Gastrocnemius medialis (tissue), 4 donors: ENCODE measurements around the gene MISP. TPM values are rescaled to one million over a fixed set of nuclear protein-coding genes. Genes with fewer than 3 reads are reported as not detected.

Experiments
- ATAC-seq, 2 donors: fragments of 150-250 bp; one replicate each; pipeline ENCODE4 v1.9.1; 2016
- DNase-seq, 2 donors: peaks; one replicate each; pipeline ENCODE4 v3.0.0-alpha.2; 2019
- H3K27ac ChIP-seq, 4 donors: fragments of 200-600 bp; sonication (generic); 1 replicate in 1 of 4; 2 replicates in 3 of 4; pipeline ENCODE4 v1.5.1; 2016 to 2018; ENCODE audit warnings: mild to moderate bottlenecking in 2 of 4, moderate library complexity in 1 of 4
- H3K27me3 ChIP-seq, 3 donors: fragments of 200-600 bp; sonication (generic) in 2 of 3; 1 replicate in 1 of 3; 2 replicates in 2 of 3; pipeline versions ENCODE4 v1.5.1 to v1.6.0; 2016 to 2019; ENCODE audit warnings: mild to moderate bottlenecking in 1 of 3, moderate library complexity in 1 of 3
- H3K36me3 ChIP-seq, 2 donors: fragments of 200-600 bp; sonication (generic) in 1 of 2; one replicate each; pipeline ENCODE4 v1.5.1; 2017 to 2018
- H3K4me1 ChIP-seq, 2 donors: fragments of 200-600 bp; sonication (generic) in 1 of 2; one replicate each; pipeline ENCODE4 v1.5.1; 2016 to 2017; ENCODE audit warnings: mild to moderate bottlenecking in 2 of 2
- H3K4me3 ChIP-seq, 4 donors: fragments of 200-600 bp; sonication (generic) in 3 of 4; 1 replicate in 1 of 4; 2 replicates in 3 of 4; pipeline ENCODE4 v1.5.1; 2016 to 2019; ENCODE audit warnings: mild to moderate bottlenecking in 2 of 4
- H3K9me3 ChIP-seq, 3 donors: fragments of 200-600 bp; sonication (generic) in 2 of 3; 1 replicate in 1 of 3; 2 replicates in 2 of 3; pipeline ENCODE4 v1.5.1; 2016 to 2019
- POLR2A ChIP-seq, 2 donors: fragments of 450-650 bp; IDR thresholded peaks; one replicate each; pipeline ENCODE4 v1.6.1; 2017; ENCODE audit warnings: antibody characterized with exemption in 2 of 2, mild to moderate bottlenecking in 2 of 2, moderate library complexity in 2 of 2
- in situ Hi-C, 4 donors: fragments of 200-750 bp; cut with MboI; loops; one replicate each; pipeline versions ENCODE4 v1.15.0 to v1.8.0; 2017; ENCODE audit warnings: low sequenced_read_pairs in 4 of 4
- intact Hi-C: fragments of 100-400 bp; cut with DNase I; formaldehyde crosslinking; loops from one replicate; pipeline ENCODE4 v1.15.1; 2023; ENCODE audit warnings: low total_unique reads
- total RNA-seq, 4 donors: library from RNA; depleted of rRNA; stranded (reverse); fragments of >200 nt; gene quantifications; one replicate each; pipeline versions ENCODE4 v1.1.0 to v1.2.3, GENCODE V29; 2016
- TF ChIP-seq, protein P1 (sequence below), 5 experiments: fragments of 450-650 bp in 3 of 5; fragments of 200-600 bp in 2 of 5; sonication (generic) in 2 of 5; IDR thresholded peaks in 4 of 5; conservative IDR thresholded peaks in 1 of 5; 1 replicate in 4 of 5; 2 replicates in 1 of 5; pipeline ENCODE4 v1.5.1; 2016 to 2019; ENCODE audit warnings: antibody characterized with exemption in 5 of 5, mild to moderate bottlenecking in 3 of 5, moderate library complexity in 3 of 5

The MISP gene
- total RNA-seq, 4 donors from 2014 or later: 1.2 TPM; not detected in 3

DNA sequence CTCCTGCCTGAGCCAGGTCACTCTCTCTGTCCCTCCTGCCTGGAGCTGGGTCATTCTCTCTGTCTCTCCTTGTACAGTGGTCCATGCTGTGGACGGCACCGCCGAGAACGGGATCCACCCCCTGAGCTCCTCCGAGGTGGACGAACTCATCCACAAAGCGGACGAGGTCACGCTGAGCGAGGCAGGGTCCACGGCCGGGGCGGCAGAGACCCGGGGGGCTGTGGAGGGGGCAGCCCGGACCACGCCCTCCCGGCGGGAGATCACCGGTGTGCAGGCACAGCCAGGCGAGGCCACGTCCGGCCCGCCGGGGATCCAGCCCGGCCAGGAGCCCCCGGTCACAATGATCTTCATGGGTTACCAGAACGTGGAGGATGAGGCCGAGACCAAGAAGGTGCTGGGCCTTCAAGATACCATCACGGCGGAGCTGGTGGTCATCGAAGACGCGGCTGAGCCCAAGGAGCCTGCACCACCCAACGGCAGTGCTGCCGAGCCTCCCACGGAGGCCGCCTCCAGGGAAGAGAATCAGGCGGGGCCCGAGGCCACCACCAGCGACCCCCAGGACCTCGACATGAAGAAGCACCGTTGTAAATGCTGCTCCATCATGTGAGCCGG lies 4.6 kb upstream of the MISP start:
- TF ChIP-seq, protein P1, sequence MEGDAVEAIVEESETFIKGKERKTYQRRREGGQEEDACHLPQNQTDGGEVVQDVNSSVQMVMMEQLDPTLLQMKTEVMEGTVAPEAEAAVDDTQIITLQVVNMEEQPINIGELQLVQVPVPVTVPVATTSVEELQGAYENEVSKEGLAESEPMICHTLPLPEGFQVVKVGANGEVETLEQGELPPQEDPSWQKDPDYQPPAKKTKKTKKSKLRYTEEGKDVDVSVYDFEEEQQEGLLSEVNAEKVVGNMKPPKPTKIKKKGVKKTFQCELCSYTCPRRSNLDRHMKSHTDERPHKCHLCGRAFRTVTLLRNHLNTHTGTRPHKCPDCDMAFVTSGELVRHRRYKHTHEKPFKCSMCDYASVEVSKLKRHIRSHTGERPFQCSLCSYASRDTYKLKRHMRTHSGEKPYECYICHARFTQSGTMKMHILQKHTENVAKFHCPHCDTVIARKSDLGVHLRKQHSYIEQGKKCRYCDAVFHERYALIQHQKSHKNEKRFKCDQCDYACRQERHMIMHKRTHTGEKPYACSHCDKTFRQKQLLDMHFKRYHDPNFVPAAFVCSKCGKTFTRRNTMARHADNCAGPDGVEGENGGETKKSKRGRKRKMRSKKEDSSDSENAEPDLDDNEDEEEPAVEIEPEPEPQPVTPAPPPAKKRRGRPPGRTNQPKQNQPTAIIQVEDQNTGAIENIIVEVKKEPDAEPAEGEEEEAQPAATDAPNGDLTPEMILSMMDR (IDR thresholded peaks at IDR 0.05 in 4 of 5, conservative IDR thresholded peaks at IDR 0.05 in 1 of 5): no peak
- no peak for TF ChIP-seq POLR2A (IDR thresholded peaks at IDR 0.05)
- intact Hi-C loops (no loop called here), in situ Hi-C loops (no loop called here)
- Histone ChIP-seq H3K4me3 (no peak overlapping the region), H3K27me3 (peaks cover under 1 to 10% (median 5%) of the 10 kb centered on the region in 3 donors), H3K36me3 (no peaks in the 10 kb centered on the region), H3K27ac (no peak overlapping the region), H3K4me1 (no peaks in the 10 kb centered on the region), H3K9me3 (no peaks in the 10 kb centered on the region)
- ATAC-seq (no peak), DNase-seq (no peak)

DNA sequence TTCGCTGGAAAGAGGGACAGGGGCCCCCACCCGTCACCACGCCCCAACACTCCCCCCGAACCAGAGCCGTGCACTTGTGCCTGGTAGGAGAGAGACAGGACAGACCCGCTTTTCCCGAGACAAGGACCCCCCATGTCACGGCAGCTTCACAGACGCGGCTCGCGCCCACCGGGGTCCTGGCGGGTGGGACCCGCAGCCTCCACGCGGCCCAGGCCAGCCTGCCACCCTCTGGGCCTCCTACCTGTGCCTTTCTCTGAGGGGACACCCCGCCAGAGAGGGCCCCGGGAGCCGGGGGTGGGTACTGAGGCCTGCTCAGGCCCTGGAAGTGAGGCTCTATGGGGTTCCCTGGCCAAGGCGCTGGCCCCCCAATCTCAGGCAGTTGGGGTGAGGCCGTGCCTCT lies 4.0 kb upstream of the MISP start:
- no peak for ATAC-seq
- no peaks in the 10 kb centered on the region for H3K36me3 ChIP-seq

DNA sequence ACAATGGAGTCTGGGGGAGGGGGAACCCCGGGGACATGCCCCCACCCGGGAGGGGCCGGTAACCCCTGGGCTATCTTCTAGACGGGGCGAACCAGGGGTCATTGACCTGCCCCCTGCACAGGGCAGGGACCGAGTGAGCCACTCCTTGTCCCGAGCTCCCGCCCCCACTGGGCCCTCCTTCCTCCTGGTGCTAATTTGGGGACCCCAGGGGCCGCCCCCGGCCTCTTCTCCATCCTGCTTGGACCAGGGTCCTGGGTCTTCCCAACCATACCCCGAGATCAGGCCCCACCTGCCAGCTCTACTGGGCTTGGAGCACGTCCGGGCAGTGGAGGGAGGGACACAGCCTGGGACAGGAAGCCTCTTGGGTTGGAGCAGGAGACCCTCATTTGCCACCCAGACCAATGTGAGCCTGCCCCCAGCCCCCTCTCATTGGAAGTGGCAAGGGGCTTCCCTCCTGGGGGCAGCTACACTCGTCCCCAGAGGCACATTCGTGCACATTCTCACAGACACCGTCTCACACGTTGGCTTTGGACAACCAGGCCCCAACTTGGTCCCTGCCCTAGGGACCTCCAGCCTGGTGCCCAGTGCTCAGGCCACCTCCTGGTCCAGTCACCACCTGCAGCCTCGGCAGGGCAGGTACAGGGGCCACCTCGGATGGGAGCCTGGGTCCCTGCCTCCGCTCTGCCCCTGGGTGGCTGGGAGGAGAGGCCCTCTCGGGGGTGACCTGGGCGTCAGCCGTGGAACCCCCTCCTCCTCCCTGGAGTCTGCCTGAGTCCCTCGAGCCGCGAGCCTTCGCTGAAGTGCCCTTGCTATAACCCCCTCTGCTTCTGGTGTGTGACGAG lies 3.3 kb upstream of the MISP start:
- no peak for ATAC-seq

More for the DNA sequence above, 4.0 kb upstream of the MISP start:
- TF ChIP-seq, protein P1 (IDR thresholded peaks at IDR 0.05 in 4 of 5, conservative IDR thresholded peaks at IDR 0.05 in 1 of 5): no peak
- no peak for TF ChIP-seq POLR2A (IDR thresholded peaks at IDR 0.05)
- H3K4me3 ChIP-seq: no peak overlapping the region
- DNase-seq: no peak
- no peaks in the 10 kb centered on the region for H3K4me1 ChIP-seq
- in situ Hi-C loops: no loop called here
- no peaks in the 10 kb centered on the region for H3K9me3 ChIP-seq
- H3K27ac ChIP-seq: no peak overlapping the region
- H3K27me3 ChIP-seq: peaks cover 6 to 16% (median 12%) of the 10 kb centered on the region in 3 donors
- intact Hi-C loops: no loop called here

DNA sequence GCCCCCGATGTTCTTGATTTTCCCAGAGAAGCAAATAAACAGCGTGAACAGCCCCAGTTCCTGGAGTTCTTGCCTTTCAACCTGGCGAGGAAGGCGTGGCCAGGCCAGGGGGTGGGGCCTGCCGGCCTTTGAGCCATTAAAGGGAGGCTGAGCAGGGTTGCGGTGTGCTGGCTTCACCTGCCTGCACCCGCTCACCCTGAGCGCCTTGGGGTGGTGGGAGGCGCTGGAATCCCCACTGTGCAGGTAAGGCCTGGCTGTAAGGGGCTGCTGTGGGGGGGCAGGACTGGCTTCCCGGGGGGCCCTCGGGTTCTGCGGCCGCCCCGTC lies 2.7 kb upstream of the MISP start:
- Histone ChIP-seq H3K36me3 (no peaks in the 10 kb centered on the region), H3K4me3 (no peak overlapping the region), H3K27me3 (peaks cover 6 to 23% (median 20%) of the 10 kb centered on the region in 3 donors), H3K9me3 (no peaks in the 10 kb centered on the region), H3K4me1 (no peaks in the 10 kb centered on the region), H3K27ac (no peak overlapping the region)
- no peak for DNase-seq
- no peak for ATAC-seq
- in situ Hi-C loops (no loop called here), intact Hi-C loops (no loop called here)
- TF ChIP-seq, protein P1 (IDR thresholded peaks at IDR 0.05 in 4 of 5, conservative IDR thresholded peaks at IDR 0.05 in 1 of 5): no peak
- no peak for TF ChIP-seq POLR2A (IDR thresholded peaks at IDR 0.05)

More for the DNA sequence above, 3.3 kb upstream of the MISP start:
- DNase-seq: no peak
- in situ Hi-C loops (no loop called here), intact Hi-C loops (no loop called here)
- Histone ChIP-seq H3K4me3 (no peak overlapping the region), H3K9me3 (no peaks in the 10 kb centered on the region), H3K36me3 (no peaks in the 10 kb centered on the region), H3K27ac (no peak overlapping the region), H3K27me3 (peaks cover 6 to 19% (median 15%) of the 10 kb centered on the region in 3 donors), H3K4me1 (no peaks in the 10 kb centered on the region)
- no peak for TF ChIP-seq POLR2A (IDR thresholded peaks at IDR 0.05)
- TF ChIP-seq, protein P1 (IDR thresholded peaks at IDR 0.05 in 4 of 5, conservative IDR thresholded peaks at IDR 0.05 in 1 of 5): no peak
